ENCODE data around the gene VAMP2.

Gene VAMP2

DNA sequence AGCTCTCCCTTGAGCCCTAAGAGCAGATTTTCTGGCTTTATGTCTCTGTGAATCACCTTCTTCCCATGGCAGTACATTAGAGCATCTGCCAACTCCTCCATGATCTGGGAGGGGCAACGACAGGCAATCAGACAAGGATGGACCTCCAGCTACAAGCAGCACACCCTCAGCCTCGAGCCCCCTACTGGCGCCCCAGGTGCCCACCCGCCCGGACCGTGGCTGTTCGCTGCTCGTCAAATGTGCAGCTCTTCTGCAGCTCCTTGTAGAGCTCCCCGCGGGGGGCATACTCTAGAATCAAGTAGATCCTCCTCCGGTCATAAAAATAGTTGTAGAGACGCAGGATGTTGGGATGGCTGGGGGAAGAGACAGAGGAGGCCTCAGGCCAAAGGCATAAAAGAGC lies 43.8 kb upstream of the VAMP2 start:
- ATAC-seq, result no peak

DNA sequence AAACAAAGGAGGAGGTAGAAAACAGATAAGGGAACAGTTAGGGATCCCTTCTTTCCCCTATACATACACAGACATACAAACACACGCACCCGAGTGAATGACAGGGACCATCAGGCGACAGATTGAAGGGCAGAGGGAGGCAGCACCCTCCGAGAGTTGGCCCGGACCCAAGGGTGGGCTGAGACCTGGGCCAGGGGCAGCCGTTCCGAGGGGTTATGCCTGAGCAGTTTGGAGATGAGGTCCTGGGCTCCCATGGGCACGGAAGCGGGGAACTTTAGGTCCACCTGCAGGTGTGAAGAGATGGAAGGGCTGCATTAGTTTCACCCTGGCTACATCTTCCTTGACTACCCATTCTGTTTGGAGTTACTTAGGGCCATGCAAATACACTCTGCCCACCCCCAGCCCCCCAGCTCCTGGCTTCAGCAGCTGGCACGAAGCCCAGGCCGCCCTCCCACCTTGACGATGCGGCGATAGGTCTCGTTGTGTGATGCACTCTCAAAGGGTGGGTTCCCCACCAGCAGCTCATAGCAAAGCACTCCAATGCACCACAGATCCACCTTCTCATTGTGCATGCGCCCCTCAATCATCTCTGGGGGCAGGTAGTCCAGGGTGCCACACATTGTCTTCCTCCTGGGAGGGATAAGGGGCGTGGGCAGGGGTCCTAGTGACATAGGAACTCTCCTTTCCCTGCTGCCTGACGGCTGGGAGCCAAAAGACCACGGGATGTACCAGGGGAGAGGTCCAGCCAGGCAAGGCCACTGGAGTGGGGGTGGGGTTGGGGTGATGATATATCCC lies 42.2 kb upstream of the VAMP2 start:
- ATAC-seq, result no peak
- TF ChIP-seq TOX (CRISPR knock-in tag; IDR thresholded peaks at IDR 0.05; ENCODE audit: borderline replicate concordance), result no peak
- no peak for TF ChIP-seq BACH2 (CRISPR knock-in tag; IDR thresholded peaks at IDR 0.05; ENCODE audit: borderline replicate concordance)
- no peak for TF ChIP-seq GLIS3 (CRISPR knock-in tag; IDR thresholded peaks at IDR 0.05)
- no peak for TF ChIP-seq SNAI2 (CRISPR knock-in tag; IDR thresholded peaks at IDR 0.05)
- TF ChIP-seq, protein P1, sequence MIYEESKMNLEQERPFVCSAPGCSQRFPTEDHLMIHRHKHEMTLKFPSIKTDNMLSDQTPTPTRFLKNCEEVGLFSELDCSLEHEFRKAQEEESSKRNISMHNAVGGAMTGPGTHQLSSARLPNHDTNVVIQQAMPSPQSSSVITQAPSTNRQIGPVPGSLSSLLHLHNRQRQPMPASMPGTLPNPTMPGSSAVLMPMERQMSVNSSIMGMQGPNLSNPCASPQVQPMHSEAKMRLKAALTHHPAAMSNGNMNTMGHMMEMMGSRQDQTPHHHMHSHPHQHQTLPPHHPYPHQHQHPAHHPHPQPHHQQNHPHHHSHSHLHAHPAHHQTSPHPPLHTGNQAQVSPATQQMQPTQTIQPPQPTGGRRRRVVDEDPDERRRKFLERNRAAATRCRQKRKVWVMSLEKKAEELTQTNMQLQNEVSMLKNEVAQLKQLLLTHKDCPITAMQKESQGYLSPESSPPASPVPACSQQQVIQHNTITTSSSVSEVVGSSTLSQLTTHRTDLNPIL (CRISPR knock-in tag; IDR thresholded peaks at IDR 0.05; ENCODE audit: low read depth), result no peak
- no peak for TF ChIP-seq RARB (CRISPR knock-in tag; IDR thresholded peaks at IDR 0.05)
- no peak for TF ChIP-seq CSRNP3 (CRISPR knock-in tag; IDR thresholded peaks at IDR 0.05)
- TF ChIP-seq ZFP3 (CRISPR knock-in tag; IDR thresholded peaks at IDR 0.05), result no peak
- no peak for TF ChIP-seq PATZ1 (CRISPR knock-in tag; IDR thresholded peaks at IDR 0.05; ENCODE audit: borderline replicate concordance)

More for the DNA sequence above, 43.8 kb upstream of the VAMP2 start:
- TF ChIP-seq SNAI2 (CRISPR knock-in tag; IDR thresholded peaks at IDR 0.05), result no peak
- TF ChIP-seq ZNF565 (CRISPR knock-in tag; conservative IDR thresholded peaks at IDR 0.05; ENCODE audit: low read depth), result no peak
- TF ChIP-seq ESRRG (CRISPR knock-in tag; IDR thresholded peaks at IDR 0.05), result no peak
- no peak for TF ChIP-seq POU6F1 (CRISPR knock-in tag; IDR thresholded peaks at IDR 0.05; ENCODE audit: borderline replicate concordance, low read depth)
- no peak for TF ChIP-seq CSRNP3 (CRISPR knock-in tag; IDR thresholded peaks at IDR 0.05)
- no peak for TF ChIP-seq GLIS3 (CRISPR knock-in tag; IDR thresholded peaks at IDR 0.05)
- no peak for TF ChIP-seq ZC3H10 (CRISPR knock-in tag; IDR thresholded peaks at IDR 0.05)
- TF ChIP-seq ZNF70 (CRISPR knock-in tag; IDR thresholded peaks at IDR 0.05), result no peak
- TF ChIP-seq, protein P2, sequence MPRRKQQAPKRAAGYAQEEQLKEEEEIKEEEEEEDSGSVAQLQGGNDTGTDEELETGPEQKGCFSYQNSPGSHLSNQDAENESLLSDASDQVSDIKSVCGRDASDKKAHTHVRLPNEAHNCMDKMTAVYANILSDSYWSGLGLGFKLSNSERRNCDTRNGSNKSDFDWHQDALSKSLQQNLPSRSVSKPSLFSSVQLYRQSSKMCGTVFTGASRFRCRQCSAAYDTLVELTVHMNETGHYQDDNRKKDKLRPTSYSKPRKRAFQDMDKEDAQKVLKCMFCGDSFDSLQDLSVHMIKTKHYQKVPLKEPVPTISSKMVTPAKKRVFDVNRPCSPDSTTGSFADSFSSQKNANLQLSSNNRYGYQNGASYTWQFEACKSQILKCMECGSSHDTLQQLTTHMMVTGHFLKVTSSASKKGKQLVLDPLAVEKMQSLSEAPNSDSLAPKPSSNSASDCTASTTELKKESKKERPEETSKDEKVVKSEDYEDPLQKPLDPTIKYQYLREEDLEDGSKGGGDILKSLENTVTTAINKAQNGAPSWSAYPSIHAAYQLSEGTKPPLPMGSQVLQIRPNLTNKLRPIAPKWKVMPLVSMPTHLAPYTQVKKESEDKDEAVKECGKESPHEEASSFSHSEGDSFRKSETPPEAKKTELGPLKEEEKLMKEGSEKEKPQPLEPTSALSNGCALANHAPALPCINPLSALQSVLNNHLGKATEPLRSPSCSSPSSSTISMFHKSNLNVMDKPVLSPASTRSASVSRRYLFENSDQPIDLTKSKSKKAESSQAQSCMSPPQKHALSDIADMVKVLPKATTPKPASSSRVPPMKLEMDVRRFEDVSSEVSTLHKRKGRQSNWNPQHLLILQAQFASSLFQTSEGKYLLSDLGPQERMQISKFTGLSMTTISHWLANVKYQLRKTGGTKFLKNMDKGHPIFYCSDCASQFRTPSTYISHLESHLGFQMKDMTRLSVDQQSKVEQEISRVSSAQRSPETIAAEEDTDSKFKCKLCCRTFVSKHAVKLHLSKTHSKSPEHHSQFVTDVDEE (CRISPR knock-in tag; IDR thresholded peaks at IDR 0.05), result no peak
- no peak for TF ChIP-seq ARNTL (CRISPR knock-in tag; IDR thresholded peaks at IDR 0.05; ENCODE audit: borderline replicate concordance, low read depth)
- TF ChIP-seq ZNF8 (CRISPR knock-in tag; IDR thresholded peaks at IDR 0.05), result no peak
- no peak for TF ChIP-seq PPARA (CRISPR knock-in tag; IDR thresholded peaks at IDR 0.05; ENCODE audit: borderline replicate concordance)
- TF ChIP-seq BACH2 (CRISPR knock-in tag; IDR thresholded peaks at IDR 0.05; ENCODE audit: borderline replicate concordance), result no peak
- TF ChIP-seq ISL1 (CRISPR knock-in tag; IDR thresholded peaks at IDR 0.05), result no peak
- TF ChIP-seq PATZ1 (CRISPR knock-in tag; IDR thresholded peaks at IDR 0.05; ENCODE audit: borderline replicate concordance), result no peak
- TF ChIP-seq OSR1 (CRISPR knock-in tag; IDR thresholded peaks at IDR 0.05), result no peak
- no peak for TF ChIP-seq CSDC2 (CRISPR knock-in tag; IDR thresholded peaks at IDR 0.05)
- TF ChIP-seq ZFP3 (CRISPR knock-in tag; IDR thresholded peaks at IDR 0.05), result no peak

All from SK-N-SH treated with all-trans-retinoic acid at 6 μM for 48 hours (cell line).